Activated CD4-positive, alpha-beta memory T cell treated with anti-CD3 and anti-CD28 coated beads, Interleukin-2, amount 10 ng/mL, durations not matched to agents 7 days and 5 days (primary cell): ENCODE measurements around the gene ASIC2. TPM values are rescaled to one million over a fixed set of nuclear protein-coding genes. Genes with fewer than 3 reads are reported as not detected.

ENCODE experiments used
- CTCF ChIA-PET: fragments of 350-600 bp; sonication (Branson Sonifier 250); formaldehyde crosslinking; loops from one replicate; lab custom pipeline; 2021; ENCODE audit warnings: antibody characterized with exemption, inconsistent platforms; lab: Charles Lee
- POLR2A ChIA-PET: fragments of 350-600 bp; sonication (Branson Sonifier 250); formaldehyde crosslinking; loops from one replicate; lab custom pipeline; 2021; ENCODE audit warnings: antibody characterized with exemption; lab: Charles Lee
- DNase-seq: peaks from one replicate; pipeline ENCODE4 v3.0.0-alpha.2; 2020
- H3K27ac Mint-ChIP-seq: one replicate; pipeline ENCODE4 v1.8.0; 2021; ENCODE audit warnings: mild to moderate bottlenecking, mixed read lengths
- H3K27me3 Mint-ChIP-seq: one replicate; pipeline ENCODE4 v1.8.0; 2021; ENCODE audit warnings: mixed read lengths
- H3K36me3 Mint-ChIP-seq: one replicate; pipeline ENCODE4 v1.8.0; 2021; ENCODE audit warnings: low read depth, mixed read lengths
- H3K4me1 Mint-ChIP-seq: one replicate; pipeline ENCODE4 v1.8.0; 2021; ENCODE audit warnings: mixed read lengths
- H3K4me3 Mint-ChIP-seq: one replicate; pipeline ENCODE4 v1.8.0; 2021; ENCODE audit warnings: mild to moderate bottlenecking, mixed read lengths
- H3K9me3 Mint-ChIP-seq: one replicate; pipeline ENCODE4 v1.8.0; 2021; ENCODE audit warnings: mixed read lengths
- total RNA-seq, 2 experiments: library from RNA; stranded (reverse); gene quantifications; one replicate each; pipeline ENCODE4 v1.2.3, GENCODE V29; 2021

Gene ASIC2
- total RNA-seq, 2 experiments from 2014 or later: not detected

DNA sequence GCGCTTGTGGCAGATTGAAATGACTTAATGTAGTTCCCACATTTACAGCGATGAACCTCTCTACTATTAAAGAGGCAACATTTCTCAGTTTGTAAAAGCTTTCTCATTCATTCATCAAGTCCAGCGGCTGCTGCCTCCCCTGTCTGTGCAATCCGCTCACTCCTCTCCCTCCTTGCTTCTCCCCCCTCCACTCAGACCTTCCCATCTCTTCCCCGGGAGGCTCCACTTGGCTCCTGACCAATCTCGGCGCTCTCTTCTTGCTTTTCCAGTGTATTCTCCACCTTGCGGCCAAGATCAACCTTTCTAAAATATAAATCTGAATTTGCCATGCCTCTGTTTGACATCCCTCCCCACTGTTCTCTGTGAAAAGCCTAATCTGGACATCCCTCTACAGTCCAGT, 117.5 kb downstream of the ASIC2 start:
- H3K27me3 Mint-ChIP-seq: peaks cover 6% of the 10 kb centered on the region
- no peak overlapping the region for H3K4me3 Mint-ChIP-seq
- no peaks in the 10 kb centered on the region for H3K9me3 Mint-ChIP-seq
- no peak overlapping the region for H3K27ac Mint-ChIP-seq
- ChIA-PET CTCF (no interaction called here), POLR2A (no interaction called here)
- H3K36me3 Mint-ChIP-seq: no peaks in the 10 kb centered on the region
- DNase-seq: no peak
- no peaks in the 10 kb centered on the region for H3K4me1 Mint-ChIP-seq

DNA sequence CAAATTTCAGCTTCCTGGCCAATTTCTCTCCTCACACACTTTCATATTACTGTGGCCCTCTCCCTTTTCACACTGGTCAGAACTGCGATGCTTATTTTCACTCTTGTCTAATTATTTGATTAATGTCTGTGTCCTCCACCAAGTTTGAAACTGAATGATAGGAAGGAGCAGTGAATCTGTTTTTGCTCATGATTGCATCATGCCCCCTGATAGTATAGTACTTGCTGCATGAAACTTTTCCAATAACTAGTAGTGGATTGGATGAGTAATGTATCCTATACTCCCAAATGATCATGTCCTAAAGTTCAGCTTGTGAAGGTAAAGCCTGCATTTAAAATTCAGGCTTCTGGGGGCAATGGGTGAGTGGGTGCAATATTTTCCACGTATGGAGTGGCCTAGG, 121.2 kb downstream of the ASIC2 start:
- ChIA-PET CTCF (no interaction called here), POLR2A (no interaction called here)
- Mint-ChIP-seq H3K27me3 (peaks cover 12% of the 10 kb centered on the region), H3K4me3 (no peak overlapping the region), H3K27ac (no peak overlapping the region), H3K4me1 (no peaks in the 10 kb centered on the region), H3K9me3 (no peaks in the 10 kb centered on the region), H3K36me3 (no peaks in the 10 kb centered on the region)
- DNase-seq: no peak

DNA sequence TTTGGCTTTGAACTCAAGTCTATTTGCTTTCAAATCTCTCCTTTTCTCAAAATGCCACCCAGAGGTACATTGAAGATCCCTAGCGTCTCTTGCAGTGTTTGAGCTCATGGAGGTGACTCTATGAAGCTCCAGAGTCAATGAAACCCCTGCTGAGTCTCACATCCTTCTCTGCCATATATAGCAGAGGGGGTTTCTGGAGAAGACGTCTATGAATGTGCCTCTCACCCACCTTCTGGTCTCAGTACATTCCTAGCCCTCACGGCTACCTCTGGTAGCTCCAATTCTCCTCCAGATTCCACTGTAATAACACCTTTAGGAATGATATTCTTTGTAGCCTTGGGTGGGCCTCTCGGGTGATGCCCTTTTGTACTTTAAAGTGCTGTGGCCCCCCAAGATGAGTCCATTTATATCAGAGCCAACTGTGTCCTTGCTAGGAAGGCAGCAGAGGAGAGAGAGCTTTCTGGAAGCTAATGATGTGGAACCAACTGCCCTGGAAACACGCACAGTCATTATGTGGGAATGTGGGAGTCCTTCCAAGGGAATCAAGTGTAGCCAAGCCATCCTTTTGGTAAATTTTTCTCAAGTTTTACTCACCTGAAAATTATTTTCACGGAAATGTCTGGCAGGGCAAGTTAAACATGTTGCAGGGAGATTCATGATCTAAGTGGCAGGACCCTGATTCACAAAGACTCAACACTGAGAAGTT, 123.4 kb downstream of the ASIC2 start:
- POLR2A ChIA-PET: no interaction called here
- DNase-seq: no peak
- Mint-ChIP-seq H3K4me1 (no peaks in the 10 kb centered on the region), H3K9me3 (no peaks in the 10 kb centered on the region), H3K27me3 (peaks cover 7% of the 10 kb centered on the region), H3K27ac (no peak overlapping the region), H3K36me3 (no peaks in the 10 kb centered on the region), H3K4me3 (no peak overlapping the region)
- CTCF ChIA-PET: no interaction called here

DNA sequence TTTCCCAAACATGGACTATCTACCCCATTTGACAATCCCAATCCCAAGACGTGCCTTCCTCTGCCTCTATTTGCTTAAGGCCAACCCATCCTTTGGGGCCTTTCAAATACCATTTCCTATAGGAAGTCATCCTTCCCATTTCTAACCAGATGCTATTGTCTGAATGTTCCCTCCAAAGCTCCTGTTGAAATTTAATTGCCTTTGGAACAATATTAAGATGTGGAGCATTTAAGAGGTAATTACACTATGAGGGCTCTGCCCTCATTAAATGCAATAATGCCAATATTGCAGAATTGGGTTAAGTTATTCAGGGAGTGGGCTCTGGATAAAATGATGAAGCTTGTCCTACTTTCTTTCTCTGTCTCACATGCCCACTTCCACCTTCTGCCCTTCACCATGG, 125.4 kb downstream of the ASIC2 start:
- H3K36me3 Mint-ChIP-seq: no peaks in the 10 kb centered on the region
- H3K4me1 Mint-ChIP-seq: no peaks in the 10 kb centered on the region
- no peak overlapping the region for H3K27ac Mint-ChIP-seq
- no peak for DNase-seq
- ChIA-PET CTCF (no interaction called here), POLR2A (no interaction called here)
- no peaks in the 10 kb centered on the region for H3K9me3 Mint-ChIP-seq
- H3K27me3 Mint-ChIP-seq: peaks cover 7% of the 10 kb centered on the region
- no peak overlapping the region for H3K4me3 Mint-ChIP-seq

DNA sequence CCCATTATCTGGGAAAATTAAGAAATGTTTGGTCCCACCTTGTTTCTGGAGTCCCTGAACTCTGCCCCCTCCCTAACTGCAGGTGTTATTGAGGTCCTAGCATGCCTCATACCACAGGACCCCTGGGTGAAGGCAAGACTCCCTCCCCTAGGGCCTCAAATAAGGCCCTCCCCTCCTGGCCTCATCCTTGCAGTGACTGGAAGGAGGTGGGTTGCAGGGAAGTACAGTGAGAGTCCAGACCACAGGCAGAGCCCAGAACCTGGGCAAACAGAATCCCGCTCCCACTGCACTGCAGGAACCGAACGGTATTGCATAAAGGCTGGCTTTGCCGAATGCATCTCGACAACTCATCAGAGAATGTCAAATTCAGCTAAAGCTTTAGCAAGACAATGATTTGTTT, 126.6 kb downstream of the ASIC2 start:
- Mint-ChIP-seq H3K4me3 (no peak overlapping the region), H3K27me3 (peaks cover 7% of the 10 kb centered on the region), H3K9me3 (no peaks in the 10 kb centered on the region), H3K27ac (no peak overlapping the region), H3K4me1 (no peaks in the 10 kb centered on the region), H3K36me3 (no peaks in the 10 kb centered on the region)
- POLR2A ChIA-PET: no interaction called here
- CTCF ChIA-PET: no interaction called here
- no peak for DNase-seq

DNA sequence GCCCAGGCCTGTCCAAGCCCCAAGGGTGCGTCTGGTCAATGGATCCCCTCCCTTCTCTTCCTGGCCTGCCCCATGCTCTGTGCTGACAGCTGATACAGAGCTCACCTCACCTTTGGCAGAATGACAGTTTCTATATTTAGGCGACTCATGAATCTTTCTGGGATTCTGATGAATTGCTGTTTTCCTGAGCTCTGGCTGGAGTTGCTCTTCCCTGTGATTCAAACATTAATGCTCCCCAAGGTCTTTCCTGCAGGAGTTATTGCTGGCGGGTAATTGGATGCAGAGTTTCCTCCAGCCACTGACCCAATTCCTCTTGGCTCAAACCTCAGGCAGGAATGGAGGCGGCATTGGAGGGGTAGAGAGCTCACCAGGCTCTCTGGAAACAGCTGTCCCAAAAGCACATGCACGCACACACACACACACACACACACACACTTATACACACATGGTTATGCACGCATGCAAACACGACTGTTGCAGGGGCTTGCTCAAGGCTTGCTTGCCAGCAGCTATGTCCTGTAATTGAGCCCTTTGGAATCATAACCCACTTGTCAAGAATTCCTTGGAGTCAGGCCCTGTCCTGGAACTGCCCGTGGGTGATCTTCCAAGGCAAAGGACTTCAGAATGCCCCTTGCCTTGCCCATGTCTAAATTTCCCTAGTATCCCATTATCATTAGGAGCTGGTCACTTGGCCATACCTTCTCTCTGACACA, 128.8 kb downstream of the ASIC2 start:
- ChIA-PET POLR2A (no interaction called here), CTCF (no interaction called here)
- DNase-seq: no peak
- H3K27ac Mint-ChIP-seq: no peak overlapping the region
- no peaks in the 10 kb centered on the region for H3K9me3 Mint-ChIP-seq
- H3K27me3 Mint-ChIP-seq: peaks cover 6% of the 10 kb centered on the region
- no peak overlapping the region for H3K4me3 Mint-ChIP-seq
- H3K36me3 Mint-ChIP-seq: no peaks in the 10 kb centered on the region
- no peaks in the 10 kb centered on the region for H3K4me1 Mint-ChIP-seq

DNA sequence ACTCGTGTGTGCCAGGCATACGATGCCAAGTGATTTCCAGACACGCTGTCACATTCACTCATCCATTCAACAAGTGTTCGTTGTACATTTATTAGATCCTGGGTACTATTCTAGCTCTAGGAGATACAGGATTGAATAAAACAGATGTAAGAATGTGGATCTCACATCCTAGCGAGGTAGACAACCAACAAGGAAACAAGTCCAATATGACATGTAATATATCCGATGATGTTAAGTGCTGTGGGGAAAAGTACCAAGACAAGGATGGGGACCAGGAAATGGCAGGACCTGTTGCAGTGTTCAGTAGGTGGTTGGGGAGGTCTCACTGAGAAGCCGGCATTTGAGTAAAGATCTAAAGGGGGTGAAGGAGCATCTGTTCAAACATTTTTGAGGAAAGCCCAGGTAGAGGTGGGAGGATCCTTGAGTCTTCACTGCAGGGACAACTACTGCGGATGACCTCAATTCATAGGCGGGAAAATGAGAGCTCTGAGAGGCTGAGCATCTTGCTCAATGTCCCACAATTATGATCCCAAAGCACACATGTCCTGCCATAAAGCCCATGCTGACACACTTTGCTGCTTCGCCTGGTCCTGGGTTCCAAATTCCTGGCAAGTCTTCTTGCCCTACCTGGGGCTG, 129.4 kb downstream of the ASIC2 start:
- peaks cover 6% of the 10 kb centered on the region for H3K27me3 Mint-ChIP-seq
- ChIA-PET POLR2A (no interaction called here), CTCF (no interaction called here)
- H3K9me3 Mint-ChIP-seq: no peaks in the 10 kb centered on the region
- H3K27ac Mint-ChIP-seq: no peak overlapping the region
- no peak overlapping the region for H3K4me3 Mint-ChIP-seq
- DNase-seq: no peak
- no peaks in the 10 kb centered on the region for H3K4me1 Mint-ChIP-seq
- no peaks in the 10 kb centered on the region for H3K36me3 Mint-ChIP-seq

DNA sequence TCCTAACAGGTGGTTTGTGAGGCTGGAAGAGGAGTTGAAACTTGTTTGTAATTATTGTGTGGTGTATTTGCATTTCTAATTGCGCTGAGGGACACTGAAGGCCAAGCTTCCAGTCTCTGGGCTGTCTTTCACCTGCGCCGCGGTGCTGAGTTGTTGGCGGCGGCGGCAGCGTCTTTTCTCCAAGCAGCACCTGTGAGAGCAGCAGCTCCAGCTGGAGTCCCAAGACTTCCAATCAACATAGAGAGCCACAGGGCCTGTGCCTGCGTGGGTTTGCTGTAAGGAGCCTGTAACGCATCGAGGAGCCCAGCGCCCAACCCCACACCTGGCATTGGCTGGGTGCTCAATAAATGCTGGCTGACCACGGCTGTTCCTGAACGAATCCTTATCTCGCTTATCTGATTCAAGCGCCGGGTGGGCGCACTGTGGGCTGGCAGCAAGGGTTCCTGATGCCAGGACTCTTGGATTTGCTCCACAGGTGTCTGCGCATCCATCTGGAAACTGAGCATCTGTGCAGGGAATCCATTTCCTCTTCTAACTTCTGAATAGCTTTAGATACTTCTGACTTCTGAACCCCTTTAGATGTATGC, 138.1 kb downstream of the ASIC2 start:
- H3K4me1 Mint-ChIP-seq: no peaks in the 10 kb centered on the region
- H3K27me3 Mint-ChIP-seq: peaks cover 3% of the 10 kb centered on the region
- H3K36me3 Mint-ChIP-seq: no peaks in the 10 kb centered on the region
- H3K27ac Mint-ChIP-seq: no peak overlapping the region
- CTCF ChIA-PET: no interaction called here
- POLR2A ChIA-PET: no interaction called here
- H3K4me3 Mint-ChIP-seq: no peak overlapping the region
- DNase-seq: no peak
- H3K9me3 Mint-ChIP-seq: no peaks in the 10 kb centered on the region

DNA sequence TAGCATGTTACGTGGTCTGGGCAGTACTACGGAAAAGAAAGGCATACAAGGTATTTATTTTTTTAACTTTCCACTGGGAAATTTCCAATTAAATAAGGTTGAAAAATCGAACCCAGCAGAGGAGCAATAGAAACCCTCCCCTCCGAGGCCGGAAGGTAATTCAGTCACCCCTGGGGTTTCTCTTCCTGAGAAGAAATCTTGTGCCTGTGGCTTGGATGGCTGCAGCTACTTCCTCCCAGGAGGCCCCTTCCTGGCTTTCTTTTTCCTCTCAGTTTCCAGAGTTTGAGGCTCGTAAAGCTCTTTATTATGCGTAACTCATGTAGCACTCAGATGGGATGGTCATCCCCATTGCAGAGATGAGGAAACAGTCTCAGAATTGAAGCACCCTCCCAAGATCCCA, 140.3 kb downstream of the ASIC2 start:
- Mint-ChIP-seq H3K9me3 (no peaks in the 10 kb centered on the region), H3K36me3 (no peaks in the 10 kb centered on the region)
- CTCF ChIA-PET: no interaction called here

DNA sequence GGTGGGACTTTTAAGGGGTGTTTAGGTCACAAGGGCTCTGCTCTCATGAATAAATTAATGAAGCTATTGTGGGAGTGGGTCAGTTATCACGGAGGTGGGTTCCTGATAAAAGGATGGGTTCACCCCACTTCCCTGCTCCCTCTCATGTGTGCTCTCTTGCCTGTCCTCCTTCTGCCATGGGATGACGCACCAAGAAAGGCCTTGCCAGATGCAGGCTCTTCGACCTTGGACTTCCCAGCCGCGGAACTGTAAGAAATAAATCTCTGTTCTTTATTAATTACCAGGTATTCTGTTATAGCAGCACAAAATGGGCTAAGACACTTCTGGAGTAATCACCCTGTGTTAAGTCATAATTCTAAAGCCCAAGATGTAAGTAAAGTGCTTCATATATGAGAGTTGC, 141.5 kb downstream of the ASIC2 start:
- no peak for DNase-seq
- no peak overlapping the region for H3K4me3 Mint-ChIP-seq
- no peaks in the 10 kb centered on the region for H3K9me3 Mint-ChIP-seq
- no peak overlapping the region for H3K27ac Mint-ChIP-seq
- CTCF ChIA-PET: no interaction called here
- no peaks in the 10 kb centered on the region for H3K4me1 Mint-ChIP-seq
- POLR2A ChIA-PET: no interaction called here
- no peaks in the 10 kb centered on the region for H3K36me3 Mint-ChIP-seq
- peaks cover 3% of the 10 kb centered on the region for H3K27me3 Mint-ChIP-seq

More for the DNA sequence above, 140.3 kb downstream of the ASIC2 start:
- H3K4me3 Mint-ChIP-seq: no peak overlapping the region
- no peak overlapping the region for H3K27ac Mint-ChIP-seq
- no peak for DNase-seq
- no peaks in the 10 kb centered on the region for H3K4me1 Mint-ChIP-seq
- POLR2A ChIA-PET: no interaction called here
- peaks cover 3% of the 10 kb centered on the region for H3K27me3 Mint-ChIP-seq

DNA sequence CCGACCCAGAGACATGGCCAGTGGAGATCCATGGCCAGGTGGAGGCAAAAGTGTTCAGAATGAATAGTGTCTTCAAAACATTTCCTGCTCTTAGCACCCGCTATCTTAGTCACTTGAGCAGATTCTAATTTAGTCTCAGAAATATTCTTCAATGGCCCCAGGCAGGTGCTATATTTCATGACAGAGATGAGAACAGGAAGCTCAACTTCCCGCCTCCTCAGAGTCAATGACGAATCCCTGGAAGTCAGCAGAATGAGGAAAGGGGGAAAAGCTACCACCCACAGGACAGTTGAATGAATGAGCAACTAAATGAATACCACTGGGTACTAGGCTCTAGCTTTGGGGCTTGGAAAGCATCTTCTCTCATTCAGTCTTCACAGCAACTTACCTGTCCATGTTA, 147.2 kb downstream of the ASIC2 start:
- H3K4me3 Mint-ChIP-seq: no peak overlapping the region
- CTCF ChIA-PET: no interaction called here
- H3K27me3 Mint-ChIP-seq: no peaks in the 10 kb centered on the region
- no peaks in the 10 kb centered on the region for H3K9me3 Mint-ChIP-seq
- DNase-seq: no peak
- H3K4me1 Mint-ChIP-seq: no peaks in the 10 kb centered on the region
- POLR2A ChIA-PET: interaction anchor here (0.6 kb wide), 1 partner anchor 28 kb away, joined by 3 read pairs; no protein-coding TSS in a partner anchor
- H3K27ac Mint-ChIP-seq: no peak overlapping the region
- H3K36me3 Mint-ChIP-seq: no peaks in the 10 kb centered on the region

DNA sequence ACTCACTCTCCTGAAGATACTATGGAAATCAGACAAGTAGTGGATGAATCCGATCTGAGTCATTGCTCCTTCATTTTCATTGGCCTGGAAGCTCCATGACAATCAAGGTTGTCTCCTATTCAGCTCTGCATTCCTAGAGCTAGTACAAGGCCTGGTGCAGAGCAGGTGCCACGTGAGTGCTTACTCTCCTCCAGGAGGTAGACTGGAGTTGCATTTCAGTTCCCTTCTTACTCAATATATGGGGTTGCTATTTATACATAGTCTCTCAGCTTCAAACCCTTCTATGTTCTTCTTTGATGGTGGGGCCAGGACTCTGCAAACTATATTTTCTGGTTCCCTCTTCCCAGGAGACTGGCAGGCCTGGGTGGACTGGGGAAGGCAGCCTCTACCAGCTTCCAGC, 148.3 kb downstream of the ASIC2 start:
- Mint-ChIP-seq H3K4me3 (no peak overlapping the region), H3K4me1 (no peaks in the 10 kb centered on the region), H3K36me3 (no peaks in the 10 kb centered on the region), H3K27ac (no peak overlapping the region), H3K27me3 (no peaks in the 10 kb centered on the region), H3K9me3 (no peaks in the 10 kb centered on the region)
- DNase-seq: no peak
- CTCF ChIA-PET: no interaction called here
- POLR2A ChIA-PET: no interaction called here

DNA sequence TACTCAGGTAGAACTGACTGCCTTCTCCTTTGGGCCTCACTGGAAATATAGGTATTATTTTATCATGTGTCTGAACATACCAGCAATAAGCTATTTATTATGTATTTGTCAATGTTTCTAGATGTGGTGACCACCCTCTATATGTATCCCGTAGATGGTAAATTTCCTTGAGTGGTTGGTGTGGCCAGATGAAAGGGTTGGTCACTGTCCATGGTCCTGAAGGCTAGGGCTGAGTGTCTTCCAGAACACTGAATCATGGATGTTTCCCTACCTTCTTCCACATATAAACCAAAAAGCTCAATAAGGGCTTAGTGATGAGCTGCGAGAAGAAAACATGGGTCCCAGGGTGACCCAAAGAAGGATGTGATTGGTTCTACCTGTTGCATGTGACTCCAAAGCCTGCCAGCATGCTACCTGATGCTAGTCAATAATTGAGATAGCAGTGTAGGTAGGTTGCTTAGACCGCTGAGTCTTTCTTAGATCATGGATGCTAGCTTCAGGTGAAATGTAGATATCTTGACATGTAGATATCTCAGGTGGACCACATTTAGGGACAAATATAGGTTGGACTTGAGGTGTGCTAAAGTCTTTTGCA, 150.3 kb downstream of the ASIC2 start:
- no peaks in the 10 kb centered on the region for H3K27me3 Mint-ChIP-seq
- H3K4me3 Mint-ChIP-seq: no peak overlapping the region
- H3K4me1 Mint-ChIP-seq: no peaks in the 10 kb centered on the region
- H3K36me3 Mint-ChIP-seq: no peaks in the 10 kb centered on the region
- DNase-seq: no peak
- H3K27ac Mint-ChIP-seq: no peak overlapping the region
- CTCF ChIA-PET: no interaction called here
- POLR2A ChIA-PET: no interaction called here
- no peaks in the 10 kb centered on the region for H3K9me3 Mint-ChIP-seq
